Esophagus (tissue), 2 donors: ENCODE measurements around the gene FBXO41. TPM values are rescaled to one million over a fixed set of nuclear protein-coding genes. Genes with fewer than 3 reads are reported as not detected.

Source experiments
- H3K27ac ChIP-seq, 2 donors: one replicate each; pipeline ENCODE4 v1.5.1; 2013; ENCODE audit warnings: low read depth in 2 of 2, mild to moderate bottlenecking in 2 of 2, inconsistent platforms in 1 of 2, low read length in 1 of 2, moderate library complexity in 1 of 2
- H3K27me3 ChIP-seq, 2 donors: one replicate each; pipeline ENCODE4 v1.6.1; 2013; ENCODE audit warnings: low read length in 2 of 2, control low read depth in 1 of 2, mild to moderate bottlenecking in 1 of 2; ENCODE audit not compliant: insufficient read depth in 2 of 2, control insufficient read depth in 1 of 2
- H3K36me3 ChIP-seq, 2 donors: one replicate each; pipeline ENCODE4 v1.6.1; 2013; ENCODE audit warnings: low read length in 1 of 2; ENCODE audit not compliant: control insufficient read depth in 2 of 2, insufficient read depth in 2 of 2
- H3K4me1 ChIP-seq, 2 donors: one replicate each; pipeline ENCODE4 v1.6.1; 2013; ENCODE audit warnings: low read length in 1 of 2; ENCODE audit not compliant: control insufficient read depth in 2 of 2, insufficient read depth in 2 of 2
- H3K4me3 ChIP-seq, 2 donors: one replicate each; pipeline ENCODE4 v1.5.1; 2013; ENCODE audit warnings: low read length in 2 of 2, mild to moderate bottlenecking in 2 of 2, low read depth in 1 of 2, moderate library complexity in 1 of 2
- H3K9me3 ChIP-seq, 2 donors: one replicate each; pipeline ENCODE4 v1.6.1; 2013; ENCODE audit warnings: mild to moderate bottlenecking in 2 of 2, low read depth in 1 of 2, low read length in 1 of 2, moderate library complexity in 1 of 2; ENCODE audit not compliant: control insufficient read depth in 2 of 2, insufficient read depth in 1 of 2
- WGBS, 2 donors: extraction: QIAGEN DNeasy Blood & Tissue Kit; methylation state at CpG; one replicate each; pipeline ENCODE4 v1.1.7; 2013; 5-methylcytosine and 5-hydroxymethylcytosine counted together
- polyA plus RNA-seq, 2 donors: library from polyadenylated mRNA; stranded (reverse); fragments of 200-250 nt; gene quantifications; one replicate each; pipeline ENCODE4 v1.2.3, GENCODE V29; 2013
- donor health status: healthy with polysubstance abuse.
- donor health status: Bipolar disorder and iron deficiency.

The FBXO41 gene
- polyA plus RNA-seq, 2 donors, result 0.72 to 0.92 TPM

DNA sequence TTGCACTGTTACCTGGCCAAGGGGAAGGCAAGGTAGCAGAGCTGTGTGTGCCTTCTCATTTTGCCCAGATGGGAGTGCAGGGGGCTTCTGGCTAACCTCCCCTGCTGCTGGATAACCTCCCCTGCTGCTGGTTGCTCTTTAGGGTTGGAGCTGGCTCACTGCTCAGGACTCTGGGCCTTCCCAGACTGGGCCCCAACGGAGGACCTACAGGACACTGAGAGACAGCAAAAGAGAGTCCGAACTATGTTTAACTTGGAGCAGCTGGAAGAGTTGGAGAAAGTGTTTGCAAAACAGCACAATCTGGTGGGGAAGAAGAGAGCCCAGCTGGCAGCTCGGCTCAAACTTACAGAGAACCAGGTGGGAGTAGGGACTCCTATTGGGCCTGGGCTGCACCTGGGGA lies 76.0 kb downstream of the FBXO41 start:
- no peaks in the 10 kb centered on the region for H3K27me3 ChIP-seq
- H3K9me3 ChIP-seq, result no peaks in the 10 kb centered on the region
- H3K27ac ChIP-seq, result no peak overlapping the region
- H3K36me3 ChIP-seq, result no peaks in the 10 kb centered on the region
- 73 to 82% methylated on average over 3 of the region's 3 CpGs for WGBS, 2 donors
- H3K4me3 ChIP-seq, result no peak overlapping the region
- peaks cover 0 to 2% of the 10 kb centered on the region in 2 donors for H3K4me1 ChIP-seq

GRCh38 chr2:73205611-73206010 lies 78.7 kb downstream of the FBXO41 start:
- Histone ChIP-seq H3K27me3 (peaks cover 0 to 15% of the 10 kb centered on the region in 2 donors), H3K27ac (no peak overlapping the region), H3K9me3 (peaks cover 0 to 3% of the 10 kb centered on the region in 2 donors), H3K36me3 (no peaks in the 10 kb centered on the region), H3K4me3 (no peak overlapping the region), H3K4me1 (peaks cover 5% of the 10 kb centered on the region in 2 donors)
- WGBS, 2 donors, result 89 to 91% methylated on average over 6 of the region's 6 CpGs

Other genes with a start within 250 kb of the FBXO41 start
- 1 to 10 TPM; 4.2 to 6.6 TPM for gene SFXN5, start 212.8 kb downstream of the FBXO41 start, polyA plus RNA-seq
- gene RAB11FIP5, start 171.5 kb downstream of the FBXO41 start, polyA plus RNA-seq, result 1 to 10 TPM; 8.1 to 8.7 TPM
- gene NOTO, start 81.9 kb downstream of the FBXO41 start, polyA plus RNA-seq, result not detected
- 10 to 100 TPM; 12.6 to 13.6 TPM for gene SMYD5, start 70.2 kb downstream of the FBXO41 start, polyA plus RNA-seq
- gene PRADC1, start 51.2 kb downstream of the FBXO41 start, polyA plus RNA-seq, result 10 to 100 TPM; 21.4 to 22.5 TPM
- gene CCT7, start 50.2 kb downstream of the FBXO41 start, polyA plus RNA-seq, result 100 to 1,000 TPM; 101 to 164 TPM
- gene EGR4, start 9.1 kb upstream of the FBXO41 start, polyA plus RNA-seq, result not detected
- gene ALMS1, start 101.4 kb upstream of the FBXO41 start, polyA plus RNA-seq, result 1 to 10 TPM; 3.3 to 3.8 TPM